KBM-7 (cell line): ENCODE results near the gene PARP4.
A peak's percentile ranks its signal among the peaks of the same experiment; 100 is the strongest.
"Not testable (repeated sequence)": the region's sequence is repeated elsewhere in the genome, so short reads cannot be mapped to it uniquely, and the experiment has no call there.

ENCODE experiments used
- DNase-seq: peaks from one replicate; pipeline ENCODE4 v3.0.0-alpha.2; 2015
- in situ Hi-C: fragments of 300-500 bp; cut with MboI; formaldehyde crosslinking; loops from 2 replicates; pipeline ENCODE4 v1.14.3; 2020; ENCODE audit warnings: low sequenced_read_pairs, low pct_unique_long_range_greater_than_20kb, mixed read lengths

The PARP4 gene

DNA sequence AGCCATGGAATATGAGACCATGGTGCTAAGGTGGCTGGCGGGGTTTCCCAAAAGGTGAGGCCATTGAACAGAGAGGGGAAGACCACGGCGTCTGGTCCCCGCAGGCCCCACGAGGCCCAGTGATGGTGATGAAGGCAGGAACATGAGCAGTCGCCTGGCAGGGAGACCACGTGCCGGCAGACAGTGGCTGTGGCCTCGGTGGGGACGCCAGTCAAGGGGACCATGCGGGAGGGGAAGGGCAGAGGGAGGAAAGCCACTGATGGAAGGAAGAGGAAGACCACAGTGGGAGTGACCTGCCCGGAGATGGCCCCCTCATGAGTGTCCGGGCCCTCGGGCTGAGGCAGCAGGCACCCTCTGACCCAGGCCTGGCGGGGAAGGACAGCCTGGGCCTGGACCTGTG lies 127.6 kb downstream of the PARP4 start:
- DNase-seq, in situ Hi-C loops: not testable (repeated sequence)

DNA sequence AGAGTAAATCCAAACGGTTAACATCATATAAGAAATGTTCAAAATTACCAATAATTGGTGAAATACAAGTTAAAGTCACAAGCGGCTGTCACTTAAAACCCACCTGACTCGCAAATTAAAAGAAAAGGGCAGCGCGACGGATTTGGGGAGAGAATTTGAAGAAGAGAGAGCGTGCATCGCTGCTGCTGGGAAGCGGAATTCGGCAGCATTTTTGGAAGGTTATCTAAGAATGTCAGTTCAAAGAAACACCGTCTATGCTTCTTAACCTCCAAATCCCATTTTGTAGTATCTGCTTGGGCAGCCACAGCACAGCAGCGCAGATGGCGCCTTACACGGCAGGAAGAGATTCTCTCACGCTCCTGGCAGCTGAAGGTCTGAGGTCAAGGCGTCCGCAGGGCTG lies 128.5 kb downstream of the PARP4 start:
- DNase-seq, in situ Hi-C loops: not testable (repeated sequence)

DNA sequence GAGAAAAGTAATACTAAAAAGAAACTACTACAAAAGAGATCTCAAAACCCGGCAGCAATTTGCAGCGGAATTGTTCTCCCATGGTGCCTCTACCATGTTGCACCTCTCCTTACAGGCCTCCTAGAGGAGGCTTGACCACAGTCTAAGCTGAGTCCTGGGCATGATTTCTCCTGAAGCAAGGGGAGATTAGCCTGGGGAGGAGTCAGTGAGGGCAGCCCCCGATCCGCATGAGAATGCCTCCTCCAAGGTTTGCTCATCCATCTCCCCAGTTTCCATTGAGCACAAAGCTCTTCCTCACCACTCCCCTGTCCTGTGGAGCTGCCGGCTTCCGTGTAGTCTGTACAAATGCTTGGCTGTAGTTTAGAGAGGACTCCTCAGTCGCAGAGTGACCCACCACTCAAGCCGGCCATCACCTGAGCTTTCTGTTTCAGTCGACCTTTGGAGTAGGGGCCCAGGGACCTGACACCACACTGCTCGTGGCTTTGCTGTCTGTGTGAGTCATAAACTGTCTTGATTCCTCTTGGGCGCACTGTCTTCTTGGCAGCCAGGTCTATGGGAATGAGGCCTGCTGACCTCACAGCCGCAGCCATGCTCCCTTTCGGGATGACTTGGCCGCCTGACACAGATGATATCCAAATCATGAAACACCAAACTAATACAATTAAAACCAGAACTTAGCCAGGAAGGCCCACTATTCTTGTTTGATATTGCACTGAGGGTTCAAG lies 130.9 kb downstream of the PARP4 start:
- DNase-seq = no peak
- in situ Hi-C loops = no loop called here

DNA sequence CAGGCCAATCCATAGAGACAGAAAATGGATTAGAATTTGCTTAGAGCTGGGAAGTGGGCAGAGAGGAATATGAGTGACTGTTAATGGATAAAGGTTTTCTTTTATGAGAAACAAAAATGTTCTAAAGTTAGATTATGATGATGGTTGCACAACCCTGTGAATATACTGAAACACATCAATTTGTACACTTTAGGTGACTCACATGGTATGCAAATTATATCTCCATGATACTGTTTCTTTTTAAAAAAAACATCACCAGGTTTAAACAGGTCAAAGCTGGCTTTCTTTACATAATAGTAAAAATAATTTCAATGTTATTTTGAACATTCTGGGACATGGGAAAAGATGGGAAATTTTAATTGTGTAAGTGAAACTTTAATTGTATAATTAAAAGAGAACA lies 131.7 kb downstream of the PARP4 start:
- DNase-seq, in situ Hi-C loops: not testable (repeated sequence)

DNA sequence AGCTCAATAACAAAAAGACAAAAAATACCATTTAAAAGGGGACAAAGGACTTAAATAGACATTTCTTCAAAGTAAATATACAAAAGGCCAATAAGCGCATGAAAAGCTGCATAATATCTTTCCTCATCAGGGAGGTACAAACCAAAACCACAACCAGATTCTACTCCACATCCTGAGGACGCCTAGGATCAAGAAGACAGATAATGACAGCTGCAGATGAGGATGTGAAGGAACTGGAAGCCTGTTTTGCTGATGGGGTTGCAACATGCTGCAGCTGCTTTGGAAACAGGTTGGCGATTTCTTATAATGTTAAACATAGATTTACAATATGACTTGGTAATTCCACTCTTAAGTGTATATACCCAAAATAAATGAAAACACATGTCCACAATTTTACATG lies 132.4 kb downstream of the PARP4 start:
- DNase-seq = peak; percentile 23
- in situ Hi-C loops = not testable (repeated sequence)

DNA sequence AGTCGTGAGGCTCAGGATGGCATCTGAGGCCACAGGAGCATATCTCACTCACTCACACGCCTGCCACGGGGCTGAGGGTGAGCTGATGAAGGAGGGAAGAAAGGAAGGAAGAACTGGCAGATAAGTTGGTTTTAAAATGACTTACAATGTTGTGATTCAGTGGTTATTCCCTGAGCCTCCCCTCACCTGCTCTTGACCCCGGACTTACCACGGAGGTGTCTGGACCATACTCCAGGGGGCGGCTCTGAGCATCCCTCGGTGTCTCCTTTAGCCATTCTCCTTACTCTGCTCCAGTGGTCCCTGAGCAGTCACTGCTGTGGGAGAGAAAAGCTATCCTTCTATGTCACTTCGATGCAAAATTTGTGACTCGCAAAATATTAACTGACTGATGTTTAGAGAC lies 141.3 kb downstream of the PARP4 start:
- in situ Hi-C loops, DNase-seq: not testable (repeated sequence)
